Neuronal stem cell (in vitro differentiated cells): ENCODE results near the gene EIF3F.
A peak's percentile ranks its signal among the peaks of the same experiment; 100 is the strongest.

Experiments used
- DNase-seq: peaks from one replicate; pipeline ENCODE4 v3.0.0-alpha.2; 2013; ENCODE audit warnings: low spot score
- H2AFZ ChIP-seq: one replicate; pipeline ENCODE4 v1.6.1; 2013; ENCODE audit warnings: mild to moderate bottlenecking, low read length, inconsistent platforms
- H2AK5ac ChIP-seq: 2 replicates; pipeline ENCODE4 v1.6.1; 2013; ENCODE audit warnings: low read depth, mild to moderate bottlenecking, inconsistent platforms, low read length, moderate library complexity, mixed read lengths
- H2BK120ac ChIP-seq: 2 replicates; pipeline ENCODE4 v1.6.1; 2013; ENCODE audit warnings: low read depth, mild to moderate bottlenecking, inconsistent platforms, low read length, moderate library complexity, mixed read lengths
- H2BK12ac ChIP-seq: one replicate; pipeline ENCODE4 v1.6.1; 2013; ENCODE audit warnings: low read length, inconsistent platforms
- H2BK15ac ChIP-seq: 2 replicates; pipeline ENCODE4 v1.6.1; 2013; ENCODE audit warnings: mild to moderate bottlenecking, low read length, inconsistent platforms, mixed read lengths
- H2BK5ac ChIP-seq: one replicate; pipeline ENCODE4 v1.6.1; 2013; ENCODE audit warnings: inconsistent platforms, mild to moderate bottlenecking, low read length, moderate library complexity
- H3K14ac ChIP-seq: one replicate; pipeline ENCODE4 v1.6.1; 2013; ENCODE audit warnings: low read length, inconsistent platforms
- H3K18ac ChIP-seq: 2 replicates; pipeline ENCODE4 v1.6.1; 2013; ENCODE audit warnings: low read length, inconsistent platforms
- H3K23ac ChIP-seq: 2 replicates; pipeline ENCODE4 v1.6.1; 2013; ENCODE audit warnings: low read depth, mild to moderate bottlenecking, mixed read lengths, low read length, inconsistent platforms; ENCODE audit not compliant: poor library complexity
- H3K27ac ChIP-seq: replicated peaks from 3 replicates; pipeline ENCODE4 v1.5.1; 2013; ENCODE audit warnings: low read length, inconsistent platforms
- H3K27me3 ChIP-seq, 3 experiments: 2 replicates each; pipeline ENCODE4 v1.6.1; 2013; ENCODE audit warnings: low read length in 3 of 3, mild to moderate bottlenecking in 2 of 3, inconsistent platforms in 1 of 3, low read depth in 1 of 3, mixed read lengths in 1 of 3, moderate library complexity in 1 of 3; ENCODE audit not compliant: control insufficient read depth in 3 of 3, insufficient read depth in 3 of 3
- H3K36me3 ChIP-seq, 2 donors: replicated peaks in 1 of 2; 2 replicates each; pipeline ENCODE4 v1.6.1; 2013; ENCODE audit warnings: low read length in 2 of 2; ENCODE audit not compliant: control insufficient read depth in 2 of 2, insufficient read depth in 2 of 2
- H3K4ac ChIP-seq: 2 replicates; pipeline ENCODE4 v1.6.1; 2013; ENCODE audit warnings: inconsistent platforms, mild to moderate bottlenecking, low read length, moderate library complexity
- H3K4me1 ChIP-seq, 2 donors: 1 replicate in 1 of 2; 2 replicates in 1 of 2; pipeline ENCODE4 v1.6.1; 2013; ENCODE audit warnings: low read length in 2 of 2, low read depth in 1 of 2; ENCODE audit not compliant: control insufficient read depth in 2 of 2, insufficient read depth in 1 of 2
- H3K4me2 ChIP-seq: one replicate; pipeline ENCODE4 v1.6.1; 2013; ENCODE audit warnings: mild to moderate bottlenecking, low read length, inconsistent platforms; ENCODE audit not compliant: insufficient read depth, poor library complexity, severe bottlenecking
- H3K4me3 ChIP-seq, 2 donors: 2 replicates each; pipeline ENCODE4 v1.5.1; 2013; ENCODE audit warnings: low read length in 2 of 2, mild to moderate bottlenecking in 2 of 2, inconsistent platforms in 1 of 2, moderate library complexity in 1 of 2
- H3K79me1 ChIP-seq: one replicate; pipeline ENCODE4 v1.6.1; 2013; ENCODE audit warnings: low read depth, mild to moderate bottlenecking, inconsistent platforms, low read length, moderate library complexity
- H3K9ac ChIP-seq: one replicate; pipeline ENCODE4 v1.6.1; 2013; ENCODE audit warnings: mild to moderate bottlenecking, low read depth, low read length, inconsistent platforms; ENCODE audit not compliant: poor library complexity
- H3K9me3 ChIP-seq, 2 donors: replicated peaks in 1 of 2; 2 replicates each; pipeline versions ENCODE3 to v1.6.1; 2013; ENCODE audit warnings: low read length in 2 of 2, mild to moderate bottlenecking in 2 of 2, inconsistent platforms in 1 of 2, low read depth in 1 of 2, mixed read lengths in 1 of 2, moderate library complexity in 1 of 2; ENCODE audit not compliant: control insufficient read depth in 2 of 2, insufficient read depth in 1 of 2
- H4K8ac ChIP-seq: one replicate; pipeline ENCODE4 v1.6.1; 2013; ENCODE audit warnings: low read depth, mild to moderate bottlenecking, inconsistent platforms, low read length, moderate library complexity
- H4K91ac ChIP-seq: one replicate; pipeline ENCODE4 v1.6.1; 2013; ENCODE audit warnings: low read length, low read depth, mild to moderate bottlenecking, inconsistent platforms; ENCODE audit not compliant: poor library complexity
- WGBS, 2 donors: extraction: QIAGEN DNeasy Blood & Tissue Kit; methylation state at CpG; one replicate each; pipeline ENCODE4 v1.1.7; 2013; ENCODE audit warnings: missing lambda C conversion rate in 2 of 2, mixed read lengths in 1 of 2; ENCODE audit not compliant: insufficient read length in 2 of 2, insufficient replicate concordance in 1 of 2; ENCODE audit errors: extremely low coverage in 2 of 2; 5-methylcytosine and 5-hydroxymethylcytosine counted together

EIF3F gene

GRCh38 chr11:7965386-7965785 is 21.8 kb upstream of the EIF3F start, which contains the start of gene NLRP10:
TSS of gene NLRP10 (minus strand) at chr11:7965447. CDS start at chr11:7963495, 1,952 bp downstream.
- Histone ChIP-seq H3K9ac (no peak within 1 kb of the TSS), H3K23ac (no peak within 1 kb of the TSS), H3K79me1 (no peaks in the 10 kb centered on the region), H2AFZ (peak within 1 kb of the TSS; percentile 4), H3K9me3 (peaks cover 3% of the 10 kb centered on the region in 2 donors), H3K18ac (no peak within 1 kb of the TSS), H3K4ac (no peak within 1 kb of the TSS), H2BK15ac (no peak within 1 kb of the TSS), H3K27ac (no peak within 1 kb of the TSS), H3K36me3 (no peaks in the 10 kb centered on the region), H2BK5ac (no peak within 1 kb of the TSS), H3K27me3 (peaks cover 0 to 31% (median 0%) of the 10 kb centered on the region in 3 experiments), H2BK12ac (no peak within 1 kb of the TSS), H3K14ac (no peak within 1 kb of the TSS), H4K8ac (no peak within 1 kb of the TSS), H3K4me2 (no peak within 1 kb of the TSS), H2AK5ac (no peak within 1 kb of the TSS), H3K4me3 (no peak within 1 kb of the TSS), H3K4me1 (no peaks in the 10 kb centered on the region), H4K91ac (no peak within 1 kb of the TSS), H2BK120ac (no peak within 1 kb of the TSS)
- no peak for DNase-seq
- no CpG with 5 or more reads among the region's 1 CpG for WGBS, 2 donors

GRCh38 chr11:7967097-7967496 is 20.0 kb upstream of the EIF3F start:
- Histone ChIP-seq H3K18ac (no peak overlapping the region), H3K9me3 (no peaks in the 10 kb centered on the region), H3K4ac (no peak overlapping the region), H4K91ac (no peak overlapping the region), H3K14ac (no peak overlapping the region), H3K27me3 (peaks cover 0 to 31% (median 0%) of the 10 kb centered on the region in 3 experiments), H3K9ac (no peak overlapping the region), H3K23ac (no peak overlapping the region), H4K8ac (no peak overlapping the region), H3K4me3 (no peak overlapping the region), H2AK5ac (no peak overlapping the region), H3K4me1 (no peaks in the 10 kb centered on the region), H2BK120ac (no peak overlapping the region), H3K27ac (no peak overlapping the region), H2BK15ac (no peak overlapping the region), H2BK12ac (no peak overlapping the region), H3K36me3 (no peaks in the 10 kb centered on the region), H2AFZ (no peak overlapping the region), H2BK5ac (no peak overlapping the region), H3K79me1 (no peaks in the 10 kb centered on the region), H3K4me2 (no peak overlapping the region)
- no CpG with 5 or more reads among the region's 1 CpG for WGBS, 2 donors
- DNase-seq, result no peak

GRCh38 chr11:7967826-7968225 is 19.3 kb upstream of the EIF3F start:
- no peak for DNase-seq
- Histone ChIP-seq H3K27me3 (peaks cover 0 to 31% (median 0%) of the 10 kb centered on the region in 3 experiments), H3K79me1 (no peaks in the 10 kb centered on the region), H3K9ac (no peak overlapping the region), H3K27ac (no peak overlapping the region), H2AK5ac (no peak overlapping the region), H3K18ac (no peak overlapping the region), H3K4ac (no peak overlapping the region), H2BK15ac (no peak overlapping the region), H2BK5ac (no peak overlapping the region), H3K9me3 (no peaks in the 10 kb centered on the region), H4K8ac (no peak overlapping the region), H3K4me2 (no peak overlapping the region), H3K36me3 (no peaks in the 10 kb centered on the region), H3K4me1 (no peaks in the 10 kb centered on the region), H2BK12ac (no peak overlapping the region), H2BK120ac (no peak overlapping the region), H3K23ac (no peak overlapping the region), H3K14ac (no peak overlapping the region), H3K4me3 (no peak overlapping the region), H4K91ac (no peak overlapping the region), H2AFZ (no peak overlapping the region)

- Histone ChIP-seq H2AFZ (no peak overlapping the region), H3K18ac (no peak overlapping the region), H4K8ac (no peak overlapping the region), H3K4me2 (no peak overlapping the region), H3K27ac (no peak overlapping the region), H4K91ac (no peak overlapping the region), H3K27me3 (peaks cover 0 to 31% (median 0%) of the 10 kb centered on the region in 3 experiments), H3K9me3 (no peaks in the 10 kb centered on the region), H2BK5ac (no peak overlapping the region), H2BK15ac (no peak overlapping the region), H3K36me3 (no peaks in the 10 kb centered on the region), H2BK120ac (no peak overlapping the region), H2BK12ac (no peak overlapping the region), H3K9ac (no peak overlapping the region), H2AK5ac (no peak overlapping the region), H3K79me1 (no peaks in the 10 kb centered on the region), H3K14ac (no peak overlapping the region), H3K4me1 (no peaks in the 10 kb centered on the region), H3K4me3 (no peak overlapping the region), H3K23ac (no peak overlapping the region), H3K4ac (no peak overlapping the region)
- DNase-seq, result no peak
- WGBS, 2 donors, result no CpG with 5 or more reads among the region's 2 CpGs
These were observed 18.5 kb upstream of the EIF3F start for GRCh38 chr11:7968686-7969085.
